NCI-H524 (cell line): Measurements from ENCODE around the gene AHNAK2.
"Not testable (repeated sequence)": the region's sequence is repeated elsewhere in the genome, so short reads cannot be mapped to it uniquely, and the experiment has no call there.

Experiments used
- DNase-seq, 2 experiments: peaks; one replicate each; lab custom pipeline; 2025; lab: John Stamatoyannopoulos, UW

AHNAK2 gene

DNA sequence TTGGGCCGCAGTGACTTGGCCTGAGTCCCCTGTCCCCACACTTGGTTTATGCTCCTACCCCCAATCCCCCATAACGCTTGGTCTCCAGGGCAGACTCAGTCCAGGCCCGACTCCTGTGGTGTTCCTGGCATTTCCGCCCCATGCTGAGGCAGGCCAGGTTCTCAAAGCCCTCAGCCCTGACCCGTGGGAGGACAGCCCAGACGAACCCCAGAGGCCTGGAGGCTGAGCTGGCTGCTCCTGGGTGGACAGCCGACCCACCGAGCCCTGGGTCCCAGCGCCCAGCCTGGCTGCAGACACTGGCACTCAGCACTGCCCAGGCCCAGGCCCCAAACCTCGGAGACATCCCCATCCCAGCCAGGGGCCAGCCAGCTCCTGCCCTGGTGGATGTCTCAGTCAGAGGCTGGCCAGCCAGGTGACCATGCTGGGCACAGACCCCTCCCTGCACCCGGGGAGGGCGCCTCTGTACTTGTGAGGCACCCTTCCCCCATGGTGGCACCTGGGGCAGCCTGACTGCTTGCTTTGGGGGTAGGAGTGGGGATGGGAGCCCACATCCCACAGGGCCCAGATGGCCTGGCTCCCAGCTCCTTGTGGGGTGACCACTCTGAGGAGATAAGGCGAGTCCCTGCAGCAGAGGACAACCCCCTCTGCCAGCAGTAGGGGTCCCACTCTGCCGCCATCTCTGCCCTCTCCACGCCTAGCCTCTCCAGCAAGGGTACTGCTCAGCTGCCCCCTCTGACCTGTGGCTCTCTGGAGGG is 52.1 kb downstream of the AHNAK2 start:
- no peak for DNase-seq

DNA sequence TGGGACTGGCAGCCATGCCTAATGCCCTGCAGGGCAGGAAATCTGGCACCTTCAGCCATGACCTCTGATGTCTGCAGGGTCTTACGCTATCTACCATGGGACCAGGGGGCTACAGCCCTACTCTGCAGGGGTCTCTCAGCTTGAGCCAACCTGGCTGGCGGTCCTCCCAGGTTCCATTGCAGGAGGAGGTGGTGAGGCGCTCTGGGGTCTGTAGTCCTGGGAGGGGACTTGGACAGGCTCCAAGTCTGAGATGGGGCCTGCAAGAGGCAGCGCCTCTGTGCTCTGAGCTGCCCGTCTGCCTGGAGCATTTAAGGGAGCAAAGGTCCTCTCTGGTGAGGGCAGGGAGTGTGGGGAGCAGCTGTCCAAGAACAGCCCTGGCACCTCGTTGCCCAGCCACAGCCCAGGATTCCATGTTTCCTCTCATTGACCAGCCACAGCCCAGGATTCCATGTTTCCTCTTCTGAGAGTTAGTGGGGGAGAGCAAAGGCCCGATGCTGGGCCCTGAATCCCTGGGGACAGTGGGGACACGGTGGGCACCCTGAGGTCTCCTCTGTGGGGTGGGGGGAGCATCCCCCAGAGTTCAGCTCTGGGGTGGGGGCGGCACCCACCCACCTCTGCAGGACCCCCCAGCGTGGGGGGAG is 52.8 kb downstream of the AHNAK2 start:
- peak in 1 of 2 experiments; percentile 55 for DNase-seq

DNA sequence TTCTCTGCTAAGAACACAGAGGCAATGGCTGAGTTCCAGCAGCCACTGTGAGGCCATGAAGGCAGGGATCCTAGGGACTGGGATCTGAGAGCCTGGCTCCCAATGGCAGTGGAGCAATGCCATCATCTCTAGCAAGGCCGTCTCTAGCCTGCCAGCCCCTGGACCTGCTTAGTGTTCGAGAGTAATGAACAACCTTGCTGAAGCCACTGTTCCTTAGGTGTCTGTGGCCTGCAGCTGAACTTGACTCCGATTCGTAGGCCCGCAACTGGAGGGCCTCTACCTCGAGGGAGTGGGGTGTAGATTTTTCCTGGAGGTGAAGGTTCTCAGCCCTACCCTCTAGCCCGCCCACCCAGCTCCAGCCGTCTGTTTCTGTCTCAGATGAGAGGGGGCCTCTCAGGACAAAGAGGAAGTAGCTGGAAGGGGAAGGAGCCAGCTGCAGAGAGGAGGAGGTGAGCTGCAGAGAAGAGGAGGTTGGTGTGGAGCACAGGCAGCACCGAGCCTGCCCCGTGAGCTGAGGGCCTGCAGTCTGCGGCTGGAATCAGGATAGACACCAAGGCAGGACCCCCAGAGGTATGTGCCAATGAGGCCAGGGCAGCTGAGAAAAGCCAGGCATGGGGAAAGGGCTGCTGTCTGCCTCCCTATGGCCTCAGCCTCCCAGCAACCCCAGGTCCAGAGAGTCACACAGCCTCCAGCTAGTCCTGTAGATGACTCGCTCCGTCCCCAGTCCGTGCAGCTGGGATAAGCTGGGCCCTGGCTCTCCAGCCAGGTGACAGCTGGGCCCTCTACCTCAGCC is 53.6 kb downstream of the AHNAK2 start, which contains the start of gene PLD4:
TSS of gene PLD4 (plus strand) at position 459 of the 793 bp plus-strand sequence. CDS start 2,262 bp downstream, outside the sequence.
- no peak for DNase-seq

DNA sequence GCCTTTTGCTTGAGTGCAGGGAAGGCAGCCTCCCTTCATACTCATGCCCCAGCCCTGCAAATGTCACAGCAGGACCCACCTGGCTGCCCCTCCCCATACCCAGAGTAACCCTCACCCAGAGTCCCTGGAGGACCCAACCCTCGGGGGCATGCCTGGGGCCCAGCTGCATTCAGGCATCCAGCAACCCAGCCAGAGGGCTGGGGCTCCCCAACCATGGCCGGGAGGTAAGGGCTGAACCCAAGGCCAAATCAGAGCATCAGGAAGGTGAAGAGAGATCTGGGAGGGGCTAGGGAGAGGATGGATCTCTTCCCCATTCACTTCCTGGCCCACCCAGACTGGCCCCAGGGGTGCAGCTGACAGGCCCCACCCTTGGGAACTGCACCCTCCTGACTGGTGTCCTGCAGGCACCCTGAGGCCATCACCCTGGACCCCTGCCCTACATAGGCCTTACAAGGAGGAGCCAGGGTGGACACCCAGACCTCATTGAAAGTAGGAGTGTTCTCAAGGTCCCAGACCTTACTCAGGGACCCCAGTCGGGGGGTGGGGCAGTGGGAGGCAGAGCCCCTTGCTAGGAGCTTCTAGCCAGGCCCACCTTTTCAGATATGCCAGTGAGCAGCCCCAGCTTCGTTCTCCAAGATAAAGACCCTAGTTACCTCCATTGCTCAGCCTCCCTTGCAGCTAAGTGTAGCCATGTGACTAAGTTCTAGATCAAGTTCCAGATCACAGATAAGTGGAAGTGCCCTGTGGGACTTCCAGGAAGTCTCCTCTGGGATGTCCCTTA is 54.3 kb downstream of the AHNAK2 start:
- DNase-seq, result no peak

DNA sequence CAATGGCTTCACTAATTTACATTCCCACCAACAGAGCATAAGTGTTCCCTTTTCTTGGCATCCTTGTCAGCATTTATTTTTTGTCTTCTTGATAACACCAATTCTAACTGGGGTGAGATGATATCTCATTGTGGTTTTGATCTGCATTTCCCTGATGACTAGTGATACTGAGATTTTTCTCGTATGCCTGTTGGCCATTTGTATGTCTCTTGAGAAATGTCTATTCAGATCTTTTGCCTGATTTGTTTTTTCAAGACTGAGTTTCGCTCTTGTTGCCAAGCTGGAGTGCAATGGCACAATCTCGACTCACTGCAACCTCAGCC is 58.2 kb downstream of the AHNAK2 start:
- DNase-seq, result no peak

DNA sequence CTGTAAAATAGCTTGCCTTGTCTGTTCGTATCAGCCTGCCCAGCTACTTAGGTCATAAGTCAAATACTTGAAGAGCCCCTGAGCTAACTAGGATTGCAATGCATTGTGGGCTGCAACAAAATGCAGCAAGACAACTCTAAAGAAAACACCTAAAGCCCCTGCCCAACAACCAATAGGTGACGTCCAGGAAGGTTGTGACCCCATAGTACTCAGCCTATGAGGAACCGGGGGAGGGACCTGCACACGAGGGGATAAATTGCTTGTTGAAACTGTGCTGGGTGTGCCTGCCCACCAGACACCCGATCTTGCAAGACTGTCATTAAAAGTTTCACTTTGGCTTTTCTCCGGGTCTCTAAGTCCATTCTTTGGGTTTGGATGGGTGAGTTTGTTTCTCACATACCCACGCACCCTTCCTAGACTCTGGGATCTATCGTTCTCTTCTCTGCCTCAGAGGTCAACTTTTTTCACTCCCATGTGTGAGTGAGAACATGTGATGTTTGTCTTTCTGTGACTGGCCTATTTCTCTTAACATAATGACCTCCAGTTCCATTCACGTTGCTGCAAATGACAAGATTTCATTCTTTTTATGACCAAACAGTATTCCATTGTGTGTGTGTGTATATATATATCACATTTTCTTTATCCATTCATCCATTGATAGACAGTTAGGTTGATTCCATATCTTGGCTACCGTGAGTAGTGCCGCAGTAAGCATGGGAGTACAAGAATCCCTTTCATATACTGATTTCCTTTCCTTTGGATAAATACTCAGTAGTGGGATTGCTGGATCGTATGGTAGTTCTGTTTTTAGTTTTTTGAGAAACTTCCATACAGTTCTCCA is 58.8 kb downstream of the AHNAK2 start:
- DNase-seq, result not testable (repeated sequence)

DNA sequence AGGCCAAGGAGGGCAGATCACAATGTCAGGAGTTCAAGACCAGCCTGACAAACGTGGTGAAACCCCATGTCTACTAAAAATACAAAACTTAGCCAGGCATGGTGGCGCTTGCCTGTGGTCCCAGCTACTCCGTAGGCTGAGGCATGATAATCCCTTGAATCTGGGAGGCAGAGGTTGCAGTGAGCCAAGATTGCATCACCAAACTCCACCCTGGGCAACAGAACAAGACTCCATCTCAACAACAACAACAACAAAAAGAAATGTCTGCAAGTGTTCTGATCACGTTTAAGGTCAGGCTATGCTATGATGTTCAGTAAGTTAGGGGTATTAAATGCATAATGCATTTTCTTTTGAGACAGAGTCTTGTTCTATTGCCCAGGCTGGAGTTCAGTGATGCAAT is 60.2 kb downstream of the AHNAK2 start:
- DNase-seq, result no peak

DNA sequence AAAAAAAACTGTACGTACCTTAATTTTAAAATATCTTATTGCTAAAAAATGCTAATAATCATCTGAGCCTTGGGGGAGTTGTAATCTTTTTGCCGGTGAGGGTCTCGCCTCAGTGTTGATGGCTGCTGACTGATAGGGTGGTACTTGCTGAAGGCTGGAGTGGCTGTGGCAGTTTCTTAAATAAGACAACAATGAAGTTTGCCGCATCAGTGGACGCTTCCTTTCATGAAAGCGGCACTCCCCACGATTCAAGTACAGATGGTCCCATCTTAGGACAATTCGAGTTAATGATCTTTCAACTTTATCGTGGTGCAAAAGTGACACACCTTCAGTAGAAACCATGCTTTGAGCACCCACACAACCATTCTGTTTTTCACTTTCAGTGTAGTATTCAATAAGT is 61.1 kb downstream of the AHNAK2 start:
- no peak for DNase-seq

DNA sequence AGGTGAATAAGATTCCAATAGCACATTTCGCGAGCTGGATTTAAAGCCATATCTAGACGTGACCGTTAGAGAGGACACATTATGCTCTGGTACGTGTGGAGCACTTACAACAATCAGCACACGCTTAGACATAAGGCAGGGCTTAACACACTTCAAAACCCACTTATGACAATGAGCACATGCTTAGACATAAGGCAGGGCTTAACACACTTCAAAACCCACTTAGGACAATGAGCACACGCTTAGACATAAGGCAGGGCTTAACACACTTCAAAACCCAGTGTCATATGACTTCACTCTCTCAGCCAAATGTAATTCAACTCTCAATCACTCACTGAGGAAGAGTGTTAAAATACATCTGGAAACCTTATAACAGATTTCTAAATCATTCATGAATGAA is 64.7 kb downstream of the AHNAK2 start:
- peak; percentile 99 to 100 for DNase-seq

DNA sequence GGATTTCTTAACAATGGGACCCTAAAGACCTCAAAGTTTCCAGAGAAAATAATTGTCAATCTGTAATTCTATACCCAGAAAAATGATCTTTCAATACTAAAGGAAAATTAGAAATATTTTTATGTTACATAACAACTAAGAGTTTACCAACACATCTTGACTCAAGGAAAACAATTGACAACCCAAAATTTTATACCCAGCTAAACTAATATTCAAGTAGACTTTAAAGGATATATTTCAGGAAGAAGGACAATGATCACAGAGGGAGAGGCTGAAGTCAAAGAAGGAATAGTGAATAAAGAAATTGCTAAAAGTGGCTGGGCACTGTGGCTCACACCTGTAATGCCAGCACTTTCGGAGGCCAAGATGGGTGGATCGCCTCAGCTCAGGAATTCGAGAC is 66.1 kb downstream of the AHNAK2 start:
- DNase-seq, result no peak

DNA sequence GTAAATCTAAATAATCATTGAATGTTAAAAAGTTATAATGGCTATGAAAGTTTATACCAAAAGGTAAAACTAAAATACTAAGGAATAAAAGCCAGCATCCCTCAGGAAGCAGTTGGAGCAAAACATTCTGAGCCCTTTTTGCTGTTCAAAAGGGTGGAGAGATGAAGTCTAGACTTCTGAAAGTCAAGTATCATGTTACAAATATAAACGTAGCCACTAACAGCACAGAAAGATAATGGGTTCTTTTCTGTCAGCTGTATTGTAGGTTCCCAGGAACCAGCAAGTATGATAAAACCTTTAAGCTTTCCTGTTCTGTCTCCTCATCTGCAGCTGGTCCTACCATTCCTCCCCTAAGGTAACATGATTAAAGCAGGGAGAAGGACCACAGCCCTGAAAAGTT is 69.9 kb downstream of the AHNAK2 start:
- DNase-seq, result no peak

DNA sequence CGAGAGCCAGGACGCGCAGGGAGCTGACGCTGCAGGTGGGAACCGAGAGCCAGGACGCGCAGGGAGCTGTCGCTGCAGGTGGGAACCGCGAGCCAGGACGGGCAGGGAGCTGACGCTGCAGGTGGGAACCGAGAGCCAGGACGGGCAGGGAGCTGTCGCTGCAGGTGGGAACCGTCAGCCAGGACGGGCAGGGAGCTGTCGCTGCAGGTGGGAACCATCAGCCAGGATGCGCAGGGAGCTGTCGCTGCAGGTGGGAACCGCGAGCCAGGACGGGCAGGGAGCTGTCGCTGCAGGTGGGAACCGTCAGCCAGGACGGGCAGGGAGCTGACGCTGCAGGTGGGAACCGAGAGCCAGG is 72.6 kb downstream of the AHNAK2 start:
- DNase-seq, result not testable (repeated sequence)

DNA sequence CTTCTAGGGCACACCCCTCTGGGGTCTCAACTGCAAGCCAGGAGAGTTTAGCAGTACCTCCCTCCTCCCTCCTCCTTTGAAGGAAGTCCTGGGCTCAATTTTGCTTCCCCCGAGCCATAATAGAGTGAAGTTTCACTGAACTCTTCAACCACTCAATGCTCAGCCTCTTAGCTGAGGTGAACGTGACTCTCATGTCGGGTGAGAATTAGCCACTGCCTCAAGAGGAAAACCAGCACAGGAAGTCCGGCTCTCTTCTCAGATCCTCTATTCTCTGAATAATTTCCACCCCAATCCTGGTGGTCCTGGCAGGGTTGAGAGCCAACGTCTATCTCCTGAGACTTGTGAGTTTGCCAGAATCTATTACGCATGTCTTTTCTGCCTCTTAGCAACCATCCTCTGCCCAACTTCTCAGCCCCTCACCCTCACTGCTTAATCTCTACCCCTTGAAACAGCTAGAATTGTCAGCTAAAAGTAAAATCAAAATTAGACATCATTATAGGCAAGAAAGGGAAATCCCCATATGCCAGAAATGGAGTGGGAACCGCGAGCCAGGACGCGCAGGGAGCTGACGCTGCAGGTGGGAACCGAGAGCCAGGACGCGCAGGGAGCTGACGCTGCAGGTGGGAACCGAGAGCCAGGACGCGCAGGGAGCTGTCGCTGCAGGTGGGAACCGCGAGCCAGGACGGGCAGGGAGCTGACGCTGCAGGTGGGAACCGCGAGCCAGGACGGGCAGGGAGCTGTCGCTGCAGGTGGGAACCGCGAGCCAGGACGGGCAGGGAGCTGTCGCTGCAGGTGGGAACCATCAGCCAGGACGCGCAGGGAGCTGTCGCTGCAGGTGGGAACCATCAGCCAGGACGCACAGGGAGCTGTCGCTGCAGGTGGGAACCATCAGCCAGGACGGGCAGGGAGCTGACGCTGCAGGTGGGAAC is 73.3 kb downstream of the AHNAK2 start:
- DNase-seq, result peak in 1 of 2 experiments; percentile 51

DNA sequence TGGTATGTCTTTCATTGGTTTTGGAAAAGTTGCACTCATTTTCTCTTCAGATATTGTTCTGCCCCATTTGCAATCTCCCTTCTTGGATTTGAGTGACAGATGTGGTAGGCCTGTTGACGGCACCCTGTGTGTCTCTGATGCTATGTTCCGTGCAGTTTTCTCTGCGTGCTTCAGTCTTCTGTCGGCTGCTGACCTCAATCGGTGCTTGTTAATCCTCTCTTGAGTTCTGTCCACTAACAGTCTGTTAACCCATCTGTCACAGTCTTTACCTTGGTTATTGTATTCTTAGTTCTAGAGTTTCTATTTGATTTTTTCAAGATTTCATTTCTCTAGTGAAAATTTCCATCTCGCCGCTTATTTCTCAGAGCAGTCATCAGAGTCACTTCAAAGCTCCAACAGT is 74.2 kb downstream of the AHNAK2 start:
- DNase-seq, result peak; percentile 90 to 96

DNA sequence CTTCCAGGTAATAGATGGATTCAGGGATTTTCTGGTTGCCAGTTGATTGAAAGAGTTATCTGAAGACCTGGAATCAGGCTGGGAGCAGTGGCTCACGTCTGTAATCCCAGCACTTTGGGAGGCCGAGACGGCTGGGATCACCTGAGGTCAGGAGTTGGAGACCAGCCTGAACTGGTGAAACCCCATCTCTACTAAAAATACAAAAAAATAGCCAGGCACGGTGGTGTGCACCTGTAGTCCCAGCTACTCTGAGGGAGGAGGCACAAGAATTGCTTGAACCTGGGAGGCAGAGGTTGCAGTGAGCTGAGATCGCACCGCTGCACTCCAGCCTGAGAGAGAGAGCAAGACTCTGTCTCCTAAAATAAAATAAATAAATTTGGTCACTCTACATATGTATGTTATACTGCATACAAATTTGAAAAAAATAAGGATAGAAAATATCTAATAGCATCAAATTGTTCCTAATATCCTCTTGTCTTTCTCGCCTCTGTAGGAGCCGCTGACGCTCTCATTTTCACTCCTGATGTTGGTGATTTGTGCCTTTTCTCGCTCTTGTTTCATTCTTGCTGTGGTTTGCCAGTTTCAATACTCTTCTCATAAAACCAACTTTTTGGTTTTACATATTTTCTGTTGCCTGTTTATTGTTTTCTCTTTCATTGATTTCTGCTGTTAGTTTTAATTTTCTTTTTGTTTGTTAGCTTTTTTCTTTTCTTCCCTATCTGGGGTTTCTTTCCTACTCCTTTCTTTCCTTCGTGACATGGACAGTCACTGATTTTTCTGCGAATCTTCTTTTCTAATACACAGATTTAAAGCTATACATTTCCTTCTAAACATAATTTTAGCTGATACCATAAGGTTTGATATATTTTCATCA is 77.3 kb downstream of the AHNAK2 start:
- no peak for DNase-seq

DNA sequence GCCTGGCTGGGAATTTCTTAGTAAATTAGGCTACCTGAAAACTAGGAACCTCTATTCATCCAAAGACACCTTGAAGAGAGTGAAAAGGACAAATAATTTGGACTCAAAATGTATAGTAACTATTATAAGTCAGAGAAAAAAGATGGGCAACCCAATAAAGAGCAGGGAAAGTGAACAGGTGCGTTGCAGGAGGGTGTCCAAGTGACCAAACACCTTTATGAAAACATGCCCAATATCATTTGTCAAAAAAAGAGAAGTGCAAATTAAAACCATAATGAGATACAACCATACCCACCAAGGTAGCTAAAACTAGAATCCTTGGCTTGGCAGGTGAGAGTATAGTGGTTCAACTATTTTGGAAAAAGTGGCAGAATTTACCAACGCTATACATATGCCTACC is 78.4 kb downstream of the AHNAK2 start:
- no peak for DNase-seq

DNA sequence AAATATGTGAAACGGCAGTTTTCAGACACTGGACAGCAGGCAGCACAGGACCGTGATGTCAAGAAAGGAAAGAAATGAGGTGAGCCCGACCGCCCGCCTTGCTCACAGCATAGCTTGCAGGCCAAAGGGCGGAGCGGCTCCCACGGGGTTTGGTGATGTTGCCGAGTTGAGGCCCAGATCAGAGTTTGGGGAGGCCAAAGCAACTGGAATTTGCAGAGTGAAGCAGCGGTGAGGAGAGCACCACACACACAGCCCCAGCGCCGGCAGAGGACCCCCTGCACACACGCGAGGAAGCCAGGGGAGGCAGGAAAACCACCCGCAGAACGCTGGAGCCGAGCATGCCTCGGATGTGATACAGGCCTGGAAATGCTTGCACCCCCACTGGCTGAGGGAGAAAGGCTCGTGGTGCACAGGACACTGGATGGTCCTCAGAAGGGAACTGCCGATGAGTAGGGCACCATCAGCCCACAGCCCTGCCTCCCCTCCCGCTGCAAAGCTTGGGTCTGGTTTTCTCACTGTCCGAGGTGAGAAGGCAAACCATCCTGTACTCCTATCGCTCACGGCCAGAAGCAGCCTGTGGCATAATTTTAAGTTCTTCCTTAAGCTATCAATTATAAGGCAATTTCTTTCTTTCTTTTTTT is 79.2 kb downstream of the AHNAK2 start:
- no peak for DNase-seq

DNA sequence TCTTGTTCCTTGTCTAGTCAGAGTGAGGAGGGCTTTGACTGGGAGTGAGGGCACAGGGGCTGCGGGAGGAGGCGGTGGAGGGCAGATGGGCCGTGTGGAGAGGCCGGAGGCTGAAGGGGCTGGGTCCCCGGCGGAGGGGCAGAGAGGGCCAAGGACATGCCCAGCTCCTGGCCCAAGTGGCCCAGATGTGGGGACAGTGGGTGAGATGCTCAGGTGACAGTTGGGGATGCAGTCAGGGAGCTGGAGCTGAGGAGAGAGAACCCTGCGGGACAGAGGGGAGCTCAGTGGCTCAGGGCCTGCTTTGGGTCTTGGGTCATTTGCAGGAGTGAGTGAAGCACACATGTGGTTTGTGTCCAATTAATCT is 80.0 kb downstream of the AHNAK2 start:
- DNase-seq, result no peak
